ENCODE results near the gene RTCB.
"Not testable (repeated sequence)": the region's sequence is repeated elsewhere in the genome, so short reads cannot be mapped to it uniquely, and the experiment has no call there.

Gene RTCB

GRCh38 chr22:32353840-32354239 lies 58.2 kb downstream of the RTCB start:
- WGBS, result 96% methylated on average over 15 of the region's 19 CpGs
- Histone ChIP-seq H4K91ac (ENCODE audit: low read length) (no peak overlapping the region), H3K9me3 (ENCODE audit: control insufficient read depth, low read length) (no peaks in the 10 kb centered on the region), H3K4ac (ENCODE audit: low read depth in 1 of 2, low read length in 2 of 2) (no peak overlapping the region), H2AFZ (ENCODE audit: low read depth, low read length) (no peak overlapping the region), H2AK5ac (ENCODE audit: low read length, severe bottlenecking) (no peak overlapping the region), H3K18ac (ENCODE audit: low read depth in 1 of 2, low read length in 2 of 2) (no peak overlapping the region), H3K36me3 (ENCODE audit: control insufficient read depth in 1 of 2, insufficient read depth in 2 of 2, low read depth in 1 of 2, low read length in 2 of 2) (no peaks in the 10 kb centered on the region), H2BK15ac (ENCODE audit: low read depth, poor library complexity, severe bottlenecking) (peak overlapping the region; percentile 40), H3K27me3 (ENCODE audit: control insufficient read depth in 1 of 2, insufficient read depth in 1 of 2, low read length in 2 of 2) (no peaks in the 10 kb centered on the region), H3K27ac (ENCODE audit: low read length, poor library complexity, severe bottlenecking) (no peak overlapping the region), H3K14ac (ENCODE audit: low read length in 2 of 2) (no peak overlapping the region), H2BK12ac (ENCODE audit: low read length in 2 of 2) (no peak overlapping the region), H3K9ac (ENCODE audit: low read length) (no peak overlapping the region), H4K8ac (ENCODE audit: low read length) (no peak overlapping the region), H2BK120ac (ENCODE audit: low read depth, low read length) (no peak overlapping the region), H3K79me1 (replicated peaks; ENCODE audit: low read length, poor library complexity, severe bottlenecking) (no peaks in the 10 kb centered on the region), H3K4me1 (ENCODE audit: control insufficient read depth, insufficient read depth, low read depth, low read length) (no peaks in the 10 kb centered on the region), H3K4me2 (ENCODE audit: low read length, poor library complexity, severe bottlenecking) (no peak overlapping the region), H3K4me3 (ENCODE audit: insufficient read depth in 1 of 2, low read depth in 1 of 2, low read length in 2 of 2) (no peak overlapping the region), H2BK5ac (ENCODE audit: low read depth, low read length, poor library complexity, severe bottlenecking) (no peak overlapping the region), H3K23ac (ENCODE audit: low read length in 2 of 2) (no peak overlapping the region)
- DNase-seq, result no peak

- Histone ChIP-seq H3K9me3 (ENCODE audit: control insufficient read depth, low read length) (no peaks in the 10 kb centered on the region), H4K91ac (ENCODE audit: low read length) (no peak overlapping the region), H3K18ac (ENCODE audit: low read depth in 1 of 2, low read length in 2 of 2) (no peak overlapping the region), H4K8ac (ENCODE audit: low read length) (no peak overlapping the region), H3K79me1 (replicated peaks; ENCODE audit: low read length, poor library complexity, severe bottlenecking) (no peaks in the 10 kb centered on the region), H3K4me2 (ENCODE audit: low read length, poor library complexity, severe bottlenecking) (no peak overlapping the region), H3K27me3 (ENCODE audit: control insufficient read depth in 1 of 2, insufficient read depth in 1 of 2, low read length in 2 of 2) (no peaks in the 10 kb centered on the region), H3K14ac (ENCODE audit: low read length in 2 of 2) (no peak overlapping the region), H3K9ac (ENCODE audit: low read length) (no peak overlapping the region), H2BK5ac (ENCODE audit: low read depth, low read length, poor library complexity, severe bottlenecking) (no peak overlapping the region), H3K4ac (ENCODE audit: low read depth in 1 of 2, low read length in 2 of 2) (no peak overlapping the region), H2AK5ac (ENCODE audit: low read length, severe bottlenecking) (no peak overlapping the region), H2BK12ac (ENCODE audit: low read length in 2 of 2) (no peak overlapping the region), H3K4me3 (ENCODE audit: insufficient read depth in 1 of 2, low read depth in 1 of 2, low read length in 2 of 2) (no peak overlapping the region), H3K23ac (ENCODE audit: low read length in 2 of 2) (no peak overlapping the region), H2AFZ (ENCODE audit: low read depth, low read length) (no peak overlapping the region), H2BK15ac (ENCODE audit: low read depth, poor library complexity, severe bottlenecking) (no peak overlapping the region), H3K27ac (ENCODE audit: low read length, poor library complexity, severe bottlenecking) (no peak overlapping the region), H2BK120ac (ENCODE audit: low read depth, low read length) (no peak overlapping the region), H3K4me1 (ENCODE audit: control insufficient read depth, insufficient read depth, low read depth, low read length) (no peaks in the 10 kb centered on the region), H3K36me3 (ENCODE audit: control insufficient read depth in 1 of 2, insufficient read depth in 2 of 2, low read depth in 1 of 2, low read length in 2 of 2) (no peaks in the 10 kb centered on the region)
- WGBS, result 96% methylated on average over 27 of the region's 28 CpGs
- no peak for DNase-seq
Measured at GRCh38 chr22:32353292-32353691, 58.8 kb downstream of the RTCB start.

GRCh38 chr22:32352681-32353080 lies 59.4 kb downstream of the RTCB start:
- Histone ChIP-seq H3K4me1 (ENCODE audit: control insufficient read depth, insufficient read depth, low read depth, low read length) (no peaks in the 10 kb centered on the region), H3K9ac (ENCODE audit: low read length) (no peak overlapping the region), H3K9me3 (ENCODE audit: control insufficient read depth, low read length) (no peaks in the 10 kb centered on the region), H3K27me3 (ENCODE audit: control insufficient read depth in 1 of 2, insufficient read depth in 1 of 2, low read length in 2 of 2) (no peaks in the 10 kb centered on the region), H3K4me3 (ENCODE audit: insufficient read depth in 1 of 2, low read depth in 1 of 2, low read length in 2 of 2) (no peak overlapping the region), H3K27ac (ENCODE audit: low read length, poor library complexity, severe bottlenecking) (no peak overlapping the region), H3K23ac (ENCODE audit: low read length in 2 of 2) (no peak overlapping the region), H4K91ac (ENCODE audit: low read length) (no peak overlapping the region), H4K8ac (ENCODE audit: low read length) (no peak overlapping the region), H3K18ac (ENCODE audit: low read depth in 1 of 2, low read length in 2 of 2) (no peak overlapping the region), H2BK15ac (ENCODE audit: low read depth, poor library complexity, severe bottlenecking) (no peak overlapping the region), H2BK5ac (ENCODE audit: low read depth, low read length, poor library complexity, severe bottlenecking) (no peak overlapping the region), H2BK12ac (ENCODE audit: low read length in 2 of 2) (no peak overlapping the region), H2AFZ (ENCODE audit: low read depth, low read length) (no peak overlapping the region), H3K79me1 (replicated peaks; ENCODE audit: low read length, poor library complexity, severe bottlenecking) (no peaks in the 10 kb centered on the region), H3K4ac (ENCODE audit: low read depth in 1 of 2, low read length in 2 of 2) (no peak overlapping the region), H2BK120ac (ENCODE audit: low read depth, low read length) (no peak overlapping the region), H3K36me3 (ENCODE audit: control insufficient read depth in 1 of 2, insufficient read depth in 2 of 2, low read depth in 1 of 2, low read length in 2 of 2) (no peaks in the 10 kb centered on the region), H3K4me2 (ENCODE audit: low read length, poor library complexity, severe bottlenecking) (no peak overlapping the region), H3K14ac (ENCODE audit: low read length in 2 of 2) (no peak overlapping the region), H2AK5ac (ENCODE audit: low read length, severe bottlenecking) (no peak overlapping the region)
- no peak for DNase-seq
- 95% methylated on average over 14 of the region's 14 CpGs for WGBS

DNA sequence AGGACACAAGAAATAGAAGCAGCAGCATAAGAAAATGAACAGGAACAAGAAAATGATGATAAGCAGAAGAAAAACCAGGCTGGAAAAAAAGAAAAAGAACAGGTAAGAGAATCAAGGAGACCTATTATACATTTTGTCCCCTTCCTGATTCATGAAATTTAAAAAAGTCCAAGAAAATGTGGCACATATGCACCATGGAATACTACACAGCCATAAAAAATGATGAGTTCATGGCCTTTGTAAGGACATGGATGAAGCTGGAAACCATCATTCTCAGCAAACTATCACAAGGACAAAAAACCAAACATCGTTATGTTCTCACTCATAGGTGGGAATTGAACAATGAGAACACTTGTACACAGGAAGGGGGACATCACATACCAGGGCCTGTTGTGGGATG lies 60.2 kb downstream of the RTCB start:
- WGBS, result 100% methylated on average over 1 of the region's 1 CpG
- not testable (repeated sequence) for H2BK12ac ChIP-seq (ENCODE audit: low read length in 2 of 2); H3K9ac ChIP-seq (ENCODE audit: low read length); H3K4me3 ChIP-seq (ENCODE audit: insufficient read depth in 1 of 2, low read depth in 1 of 2, low read length in 2 of 2); H3K36me3 ChIP-seq (ENCODE audit: control insufficient read depth in 1 of 2, insufficient read depth in 2 of 2, low read depth in 1 of 2, low read length in 2 of 2); H2BK5ac ChIP-seq (ENCODE audit: low read depth, low read length, poor library complexity, severe bottlenecking); H2BK120ac ChIP-seq (ENCODE audit: low read depth, low read length); H3K23ac ChIP-seq (ENCODE audit: low read length in 2 of 2); H2AFZ ChIP-seq (ENCODE audit: low read depth, low read length); H3K4me2 ChIP-seq (ENCODE audit: low read length, poor library complexity, severe bottlenecking); H3K14ac ChIP-seq (ENCODE audit: low read length in 2 of 2); H4K91ac ChIP-seq (ENCODE audit: low read length); H4K8ac ChIP-seq (ENCODE audit: low read length); H2AK5ac ChIP-seq (ENCODE audit: low read length, severe bottlenecking); H3K4me1 ChIP-seq (ENCODE audit: control insufficient read depth, insufficient read depth, low read depth, low read length); H3K4ac ChIP-seq (ENCODE audit: low read depth in 1 of 2, low read length in 2 of 2); H3K9me3 ChIP-seq (ENCODE audit: control insufficient read depth, low read length); H3K79me1 ChIP-seq (replicated peaks; ENCODE audit: low read length, poor library complexity, severe bottlenecking); H3K27ac ChIP-seq (ENCODE audit: low read length, poor library complexity, severe bottlenecking); H3K27me3 ChIP-seq (ENCODE audit: control insufficient read depth in 1 of 2, insufficient read depth in 1 of 2, low read length in 2 of 2); H3K18ac ChIP-seq (ENCODE audit: low read depth in 1 of 2, low read length in 2 of 2); H2BK15ac ChIP-seq (ENCODE audit: low read depth, poor library complexity, severe bottlenecking); DNase-seq

Data from mesenchymal stem cell (in vitro differentiated cells and primary cell).